ENCODE data around the gene ZMYND8.

ZMYND8 gene

GRCh38 chr20:47330071-47330470, 26.4 kb downstream of the ZMYND8 start:
- DNase-seq (ENCODE audit: low spot score) (no peak), ATAC-seq (ENCODE audit: low read depth) (no peak)
- Histone ChIP-seq H3K4me3 (ENCODE audit: severe bottlenecking) (no peak overlapping the region), H3K27me3 (ENCODE audit: insufficient read depth, poor library complexity, severe bottlenecking) (no peaks in the 10 kb centered on the region), H3K9me3 (ENCODE audit: severe bottlenecking) (no peaks in the 10 kb centered on the region), H3K36me3 (ENCODE audit: low read depth) (peaks cover 74% of the 10 kb centered on the region), H3K4me1 (ENCODE audit: insufficient read depth, poor library complexity, severe bottlenecking) (peaks cover 75% of the 10 kb centered on the region), H3K27ac (ENCODE audit: poor library complexity, severe bottlenecking) (peak overlapping the region; percentile 100)
- no peak for TF ChIP-seq CTCF (IDR thresholded peaks at IDR 0.05; ENCODE audit: poor library complexity, severe bottlenecking)

- peaks cover 64% of the 10 kb centered on the region for H3K4me1 ChIP-seq (ENCODE audit: insufficient read depth, poor library complexity, severe bottlenecking)
- ATAC-seq (ENCODE audit: low read depth) (no peak), DNase-seq (ENCODE audit: low spot score) (no peak)
- H3K9me3 ChIP-seq (ENCODE audit: severe bottlenecking) = no peaks in the 10 kb centered on the region
- no peak for TF ChIP-seq CTCF (IDR thresholded peaks at IDR 0.05; ENCODE audit: poor library complexity, severe bottlenecking)
- no peaks in the 10 kb centered on the region for H3K27me3 ChIP-seq (ENCODE audit: insufficient read depth, poor library complexity, severe bottlenecking)
- peaks cover 75% of the 10 kb centered on the region for H3K36me3 ChIP-seq (ENCODE audit: low read depth)
- H3K4me3 ChIP-seq (ENCODE audit: severe bottlenecking) = no peak overlapping the region
- H3K27ac ChIP-seq (ENCODE audit: poor library complexity, severe bottlenecking) = peak overlapping the region; percentile 100
Observed at GRCh38 chr20:47328129-47328528, 28.4 kb downstream of the ZMYND8 start.

- ATAC-seq (ENCODE audit: low read depth) = no peak
- no peaks in the 10 kb centered on the region for H3K9me3 ChIP-seq (ENCODE audit: severe bottlenecking)
- H3K36me3 ChIP-seq (ENCODE audit: low read depth) = peaks cover 70% of the 10 kb centered on the region
- peaks cover 60% of the 10 kb centered on the region for H3K4me1 ChIP-seq (ENCODE audit: insufficient read depth, poor library complexity, severe bottlenecking)
- no peak overlapping the region for H3K4me3 ChIP-seq (ENCODE audit: severe bottlenecking)
- no peak for DNase-seq (ENCODE audit: low spot score)
- peak overlapping the region; percentile 100 for H3K27ac ChIP-seq (ENCODE audit: poor library complexity, severe bottlenecking)
- TF ChIP-seq CTCF (IDR thresholded peaks at IDR 0.05; ENCODE audit: poor library complexity, severe bottlenecking) = no peak
- no peaks in the 10 kb centered on the region for H3K27me3 ChIP-seq (ENCODE audit: insufficient read depth, poor library complexity, severe bottlenecking)
Observed at GRCh38 chr20:47327711-47328110, 28.8 kb downstream of the ZMYND8 start.

- H3K36me3 ChIP-seq (ENCODE audit: low read depth) = peaks cover 61% of the 10 kb centered on the region
- H3K4me3 ChIP-seq (ENCODE audit: severe bottlenecking) = no peak overlapping the region
- no peaks in the 10 kb centered on the region for H3K27me3 ChIP-seq (ENCODE audit: insufficient read depth, poor library complexity, severe bottlenecking)
- no peak for TF ChIP-seq CTCF (IDR thresholded peaks at IDR 0.05; ENCODE audit: poor library complexity, severe bottlenecking)
- peak overlapping the region; percentile 100 for H3K27ac ChIP-seq (ENCODE audit: poor library complexity, severe bottlenecking)
- no peak for DNase-seq (ENCODE audit: low spot score)
- peaks cover 51% of the 10 kb centered on the region for H3K4me1 ChIP-seq (ENCODE audit: insufficient read depth, poor library complexity, severe bottlenecking)
- peak; percentile 26; the same call in 1 of the 3 replicates for ATAC-seq (ENCODE audit: low read depth)
- no peaks in the 10 kb centered on the region for H3K9me3 ChIP-seq (ENCODE audit: severe bottlenecking)
Observed at GRCh38 chr20:47326658-47327268, 29.7 kb downstream of the ZMYND8 start.

- Histone ChIP-seq H3K27me3 (ENCODE audit: insufficient read depth, poor library complexity, severe bottlenecking) (no peaks in the 10 kb centered on the region), H3K4me1 (ENCODE audit: insufficient read depth, poor library complexity, severe bottlenecking) (peaks cover 50% of the 10 kb centered on the region), H3K27ac (ENCODE audit: poor library complexity, severe bottlenecking) (peak overlapping the region; percentile 100), H3K4me3 (ENCODE audit: severe bottlenecking) (no peak overlapping the region), H3K9me3 (ENCODE audit: severe bottlenecking) (no peaks in the 10 kb centered on the region), H3K36me3 (ENCODE audit: low read depth) (peaks cover 46% of the 10 kb centered on the region)
- TF ChIP-seq CTCF (IDR thresholded peaks at IDR 0.05; ENCODE audit: poor library complexity, severe bottlenecking) = no peak
- no peak for ATAC-seq (ENCODE audit: low read depth)
- DNase-seq (ENCODE audit: low spot score) = no peak
Observed at GRCh38 chr20:47325242-47325641, 31.3 kb downstream of the ZMYND8 start.

Measured in RWPE2 (cell line).